GM10847 (cell line): Measurements from ENCODE around the gene DHX30.

ENCODE experiments used
- POLR2A ChIP-seq: IDR thresholded peaks from 2 replicates; pipeline ENCODE4 v1.6.1; 2011; ENCODE audit not compliant: insufficient read length; ENCODE audit errors: extremely low read depth

Gene DHX30, protein sequence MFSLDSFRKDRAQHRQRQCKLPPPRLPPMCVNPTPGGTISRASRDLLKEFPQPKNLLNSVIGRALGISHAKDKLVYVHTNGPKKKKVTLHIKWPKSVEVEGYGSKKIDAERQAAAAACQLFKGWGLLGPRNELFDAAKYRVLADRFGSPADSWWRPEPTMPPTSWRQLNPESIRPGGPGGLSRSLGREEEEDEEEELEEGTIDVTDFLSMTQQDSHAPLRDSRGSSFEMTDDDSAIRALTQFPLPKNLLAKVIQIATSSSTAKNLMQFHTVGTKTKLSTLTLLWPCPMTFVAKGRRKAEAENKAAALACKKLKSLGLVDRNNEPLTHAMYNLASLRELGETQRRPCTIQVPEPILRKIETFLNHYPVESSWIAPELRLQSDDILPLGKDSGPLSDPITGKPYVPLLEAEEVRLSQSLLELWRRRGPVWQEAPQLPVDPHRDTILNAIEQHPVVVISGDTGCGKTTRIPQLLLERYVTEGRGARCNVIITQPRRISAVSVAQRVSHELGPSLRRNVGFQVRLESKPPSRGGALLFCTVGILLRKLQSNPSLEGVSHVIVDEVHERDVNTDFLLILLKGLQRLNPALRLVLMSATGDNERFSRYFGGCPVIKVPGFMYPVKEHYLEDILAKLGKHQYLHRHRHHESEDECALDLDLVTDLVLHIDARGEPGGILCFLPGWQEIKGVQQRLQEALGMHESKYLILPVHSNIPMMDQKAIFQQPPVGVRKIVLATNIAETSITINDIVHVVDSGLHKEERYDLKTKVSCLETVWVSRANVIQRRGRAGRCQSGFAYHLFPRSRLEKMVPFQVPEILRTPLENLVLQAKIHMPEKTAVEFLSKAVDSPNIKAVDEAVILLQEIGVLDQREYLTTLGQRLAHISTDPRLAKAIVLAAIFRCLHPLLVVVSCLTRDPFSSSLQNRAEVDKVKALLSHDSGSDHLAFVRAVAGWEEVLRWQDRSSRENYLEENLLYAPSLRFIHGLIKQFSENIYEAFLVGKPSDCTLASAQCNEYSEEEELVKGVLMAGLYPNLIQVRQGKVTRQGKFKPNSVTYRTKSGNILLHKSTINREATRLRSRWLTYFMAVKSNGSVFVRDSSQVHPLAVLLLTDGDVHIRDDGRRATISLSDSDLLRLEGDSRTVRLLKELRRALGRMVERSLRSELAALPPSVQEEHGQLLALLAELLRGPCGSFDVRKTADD

DNA sequence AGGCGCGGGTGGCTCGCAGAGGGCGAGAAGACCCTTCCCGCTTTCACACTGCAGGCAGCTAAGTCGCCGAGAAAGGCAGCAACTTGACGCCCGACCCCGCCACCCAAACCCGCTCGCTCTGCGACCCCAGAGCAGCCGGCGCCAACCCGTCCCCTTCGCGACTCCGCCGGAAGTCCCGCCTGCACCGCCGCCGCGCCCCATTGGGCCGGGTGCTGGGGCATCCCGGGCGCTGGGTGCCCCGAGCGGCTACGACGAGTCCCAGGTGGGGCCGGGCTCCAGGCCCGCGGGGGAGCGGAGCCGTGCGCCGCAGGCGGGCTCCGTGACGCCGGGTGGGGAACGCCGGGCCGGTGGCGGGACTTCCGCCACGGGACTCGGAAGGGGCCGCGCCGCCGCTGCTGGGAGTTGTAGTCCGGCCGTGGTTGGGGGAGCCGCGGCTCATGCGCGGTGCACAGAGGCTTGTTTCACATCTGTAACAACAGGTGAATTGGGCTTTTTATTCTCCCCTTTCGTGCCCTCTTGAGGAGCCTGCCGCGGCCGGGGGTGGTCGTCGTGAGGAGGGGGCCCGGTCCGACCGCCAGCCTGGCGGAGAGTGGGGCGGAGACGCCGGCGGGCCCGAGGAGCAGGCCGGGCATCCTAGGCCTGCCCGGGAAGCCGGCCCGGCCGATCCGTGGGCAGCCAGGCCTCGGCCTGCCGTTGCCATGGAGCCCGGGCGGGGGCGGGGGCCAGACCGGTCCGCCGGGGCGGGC is at the start of gene DHX30:
Gene DHX30 (plus strand): TSS at position 405 of the 746 bp plus-strand sequence. CDS start 7,546 bp downstream, outside the sequence.
- peak; percentile 53 for TF ChIP-seq POLR2A

DNA sequence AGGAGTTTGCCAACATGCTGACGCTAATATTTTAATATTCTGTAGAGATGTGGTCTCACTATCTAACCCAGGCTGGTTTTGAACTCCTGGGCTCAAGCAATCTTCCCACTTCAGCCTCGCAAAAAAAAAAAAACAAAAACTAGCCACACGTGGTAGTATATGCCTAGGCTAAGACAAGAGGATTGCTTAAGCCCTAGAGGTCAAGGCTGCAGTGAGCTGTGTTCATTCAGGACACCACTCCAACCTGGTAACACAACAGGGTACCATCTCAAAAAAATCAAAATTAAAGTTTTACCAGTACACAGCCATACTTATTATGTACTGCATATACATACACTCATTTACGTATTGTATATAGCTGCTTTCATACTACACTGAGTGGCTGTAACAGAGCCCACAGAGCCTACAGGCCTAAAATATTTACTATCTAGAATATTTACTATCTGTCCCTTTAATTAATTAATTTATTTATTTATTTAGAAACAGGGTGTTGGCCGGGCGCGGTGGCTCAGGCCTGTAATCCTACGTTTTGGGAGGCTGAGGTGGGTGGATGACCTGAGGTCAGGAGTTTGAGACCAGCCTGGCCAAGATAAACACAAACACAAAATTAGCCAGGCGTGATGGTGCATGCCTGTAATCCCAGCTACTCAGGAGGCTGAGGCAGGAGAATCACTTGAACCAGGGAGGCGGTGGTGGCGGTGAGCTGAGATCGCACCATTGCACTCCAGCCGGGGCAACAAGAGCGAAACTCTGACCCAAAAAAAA is 44.5 kb upstream of the DHX30 start:
- TF ChIP-seq POLR2A, result no peak

- no peak for TF ChIP-seq POLR2A
These were observed 41.9 kb upstream of the DHX30 start for GRCh38 chr3:47761046-47761445.

- TF ChIP-seq POLR2A, result no peak
These were observed 40.7 kb upstream of the DHX30 start for GRCh38 chr3:47762233-47762632.

DNA sequence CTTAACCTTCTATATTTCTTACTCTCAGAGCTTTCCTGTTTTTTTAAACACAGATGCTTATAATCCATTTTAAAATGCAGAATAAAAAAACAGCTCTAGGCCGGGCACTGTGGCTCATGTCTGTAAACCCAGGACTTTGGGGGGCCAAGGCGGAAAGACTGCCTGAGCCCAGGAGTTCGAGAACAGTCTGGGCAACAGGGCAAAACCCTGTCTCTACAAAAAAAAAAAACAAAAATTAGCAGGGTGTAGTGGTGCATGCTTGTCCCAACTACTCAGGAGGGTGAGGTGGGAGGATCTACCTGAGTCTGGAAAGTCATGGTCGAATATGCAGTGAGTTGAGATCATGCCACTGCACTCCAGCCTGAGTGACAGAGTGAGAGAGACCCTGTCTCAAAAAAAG is 36.8 kb upstream of the DHX30 start:
- TF ChIP-seq POLR2A, result no peak

GRCh38 chr3:47772047-47772446 is 30.9 kb upstream of the DHX30 start:
- TF ChIP-seq POLR2A, result no peak

- TF ChIP-seq POLR2A, result no peak
These were observed 30.1 kb upstream of the DHX30 start for GRCh38 chr3:47772788-47773187.

DNA sequence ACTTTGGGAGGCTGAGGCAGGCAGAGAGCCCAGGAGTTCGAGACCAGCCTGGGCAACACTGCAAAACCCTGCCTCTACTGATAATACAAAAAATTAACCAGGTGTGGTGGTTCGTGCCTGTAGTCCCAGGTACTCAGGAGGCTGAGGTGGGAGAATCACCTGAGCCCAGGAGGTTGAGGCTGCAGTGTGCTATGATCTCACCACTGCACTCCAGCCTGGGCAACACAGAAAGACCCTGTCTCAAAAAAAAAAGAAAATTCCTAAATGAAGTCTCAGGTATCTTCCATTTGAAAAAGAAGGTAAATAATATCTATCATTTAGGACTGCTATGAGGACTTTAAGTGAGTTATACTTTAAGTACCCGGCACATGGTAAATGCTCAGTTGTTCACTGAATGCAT is 24.2 kb upstream of the DHX30 start:
- TF ChIP-seq POLR2A, result no peak

GRCh38 chr3:47780741-47781684 is 21.9 kb upstream of the DHX30 start:
- peak; percentile 14 for TF ChIP-seq POLR2A

DNA sequence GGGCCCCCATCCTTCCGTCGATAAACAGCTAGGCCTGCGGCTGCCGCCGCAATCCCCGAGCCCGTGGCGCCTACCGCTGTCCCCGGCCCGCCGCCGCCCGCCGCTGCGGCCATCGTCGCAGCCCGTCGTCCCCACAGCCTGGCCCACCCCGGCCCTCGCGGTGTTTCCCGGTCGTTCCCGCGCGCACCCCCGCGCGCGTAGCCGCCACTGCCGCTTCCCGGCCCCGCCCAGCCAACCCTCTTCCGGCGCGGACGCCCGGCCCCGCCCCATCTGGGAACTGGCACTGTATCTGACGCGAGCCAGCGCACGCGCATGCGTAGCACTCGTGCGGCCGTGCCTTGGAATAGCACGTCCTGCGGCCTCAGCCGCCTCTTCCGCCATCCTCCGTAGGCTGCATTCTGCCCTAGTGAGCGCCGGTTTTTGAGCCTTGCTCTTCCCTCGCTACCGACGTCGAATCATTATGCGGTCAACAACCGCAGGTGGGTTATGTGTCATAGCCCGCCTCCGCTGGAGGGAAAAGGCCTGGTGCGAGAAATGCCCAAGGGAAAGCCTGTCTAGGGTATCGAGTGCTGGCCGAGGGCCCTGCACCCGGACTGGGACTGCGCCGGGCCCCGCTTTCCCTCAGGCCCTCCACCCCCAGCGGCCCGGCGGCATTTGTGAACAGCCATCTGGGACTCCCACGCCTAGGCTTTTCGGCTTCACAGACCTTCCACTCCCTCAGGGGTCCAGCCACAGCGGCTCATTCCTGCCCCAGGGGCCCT is 21.1 kb upstream of the DHX30 start, which contains the start of gene SMARCC1:
Gene SMARCC1 (minus strand): TSS at position 209 of the 761 bp plus-strand sequence. CDS start 96 bp downstream, at position 113.
- TF ChIP-seq POLR2A, result peak; percentile 82

GRCh38 chr3:47782446-47783308 is 20.3 kb upstream of the DHX30 start:
- no peak for TF ChIP-seq POLR2A
